Cardiac atrium fibroblast (primary cell): Measurements from ENCODE around the gene PKIB. TPM values are rescaled to one million over a fixed set of nuclear protein-coding genes. Genes with fewer than 3 reads are reported as not detected.

Source experiments
- total RNA-seq: library from RNA; depleted of rRNA; stranded (reverse); fragments of >200 nt; gene quantifications from 2 replicates; pipeline ENCODE4 v1.2.3, GENCODE V29; 2015

Gene PKIB
- total RNA-seq, result 0.90 and 3.1 TPM in 2 replicates

GRCh38 chr6:122609881-122610689 is at the start of gene PKIB:
TSS of gene PKIB (plus strand) at chr6:122610405. CDS start at chr6:122717795, 107,390 bp downstream.

Other genes with a start within 250 kb of the PKIB start
- 12.8 and 14.6 TPM in 2 replicates for gene HSF2, start 210.8 kb upstream of the PKIB start, total RNA-seq
- gene SERINC1, start 138.6 kb upstream of the PKIB start, total RNA-seq, result 178 and 204 TPM in 2 replicates
- not detected in 2 replicates for gene FABP7, start 169.3 kb downstream of the PKIB start, total RNA-seq
- gene SMPDL3A, start 178.9 kb downstream of the PKIB start, total RNA-seq, result 7.4 and 7.8 TPM in 2 replicates